ENCODE data around the gene FGFR2. TPM values are rescaled to one million over a fixed set of nuclear protein-coding genes. Genes with fewer than 3 reads are reported as not detected.

FGFR2 gene
- total and polyA plus RNA-seq, 2 donors (not counting 3 experiments of a cell fraction or from before 2014, with no cell fraction given) = 0.06 TPM; not detected in 1

DNA sequence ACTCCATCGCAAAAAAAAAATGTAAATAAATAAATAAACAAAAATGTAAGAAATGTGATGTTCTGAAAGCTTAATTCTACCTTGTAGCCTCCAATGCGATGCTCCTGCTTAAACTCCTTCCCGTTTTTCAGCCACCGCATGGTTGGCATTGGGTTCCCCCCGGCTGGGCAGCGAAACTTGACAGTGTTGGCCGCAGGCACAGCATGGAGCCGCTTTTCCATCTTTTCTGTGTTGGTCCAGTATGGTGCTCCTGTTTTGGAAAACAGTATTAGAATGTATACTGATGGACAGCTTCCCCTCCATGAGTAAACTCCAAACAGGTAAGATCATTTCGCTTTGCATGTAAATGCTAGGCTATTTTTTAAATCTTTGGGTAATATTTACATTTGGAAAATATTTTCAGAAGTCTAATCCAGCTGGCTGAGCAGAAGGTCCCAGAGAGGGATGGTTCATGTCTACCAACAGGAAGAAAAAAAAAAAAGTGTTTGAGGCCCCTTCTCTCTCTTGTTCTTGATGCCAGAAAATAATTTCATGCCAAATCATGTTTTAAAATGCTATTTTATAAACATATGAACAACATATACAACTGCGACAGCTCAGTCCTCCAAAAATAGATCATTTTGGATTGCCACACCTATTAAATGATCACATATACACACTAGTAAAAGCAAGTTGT lies 46.9 kb downstream of the FGFR2 start:
- no peak overlapping the region for H3K4me2 ChIP-seq (ENCODE audit: insufficient read depth, low read length)
- no peak overlapping the region for H3K4me3 ChIP-seq (replicated peaks in 1 of 3; ENCODE audit: insufficient read depth in 1 of 3, low read depth in 1 of 3, low read length in 3 of 3)
- no peak overlapping the region for H3K27ac ChIP-seq (ENCODE audit: insufficient read depth, low read depth, low read length)
- H3K9me1 ChIP-seq (replicated peaks; ENCODE audit: control insufficient read depth, extremely low read depth, insufficient read depth, low read length) = no peaks in the 10 kb centered on the region
- dilution Hi-C loops (cut with MboI; ENCODE audit: extremely low pct_ligation_motif_present, low sequenced_read_pairs) (no loop called here), intact Hi-C loops (cut with micrococcal nuclease) (no loop called here)
- no peaks in the 10 kb centered on the region for H3K27me3 ChIP-seq (ENCODE audit: control insufficient read depth in 2 of 2, insufficient read depth in 2 of 2, low read length in 2 of 2)
- no peak overlapping the region for H2AFZ ChIP-seq (ENCODE audit: low read depth, low read length)
- ChIA-PET CTCF (no interaction called here), POLR2A (no interaction called here)
- BruUV-seq (replicated peaks) = no TSS peak
- H4K20me1 ChIP-seq (replicated peaks; ENCODE audit: control insufficient read depth, extremely low read depth, insufficient read depth, low read length) = no peaks in the 10 kb centered on the region
- TF ChIP-seq EZH2 (IDR thresholded peaks at IDR 0.05; ENCODE audit: borderline replicate concordance, low read depth, low read length, severe bottlenecking) (no peak), JUN (IDR thresholded peaks at IDR 0.05; ENCODE audit: borderline replicate concordance, insufficient read depth, insufficient read length, low read depth) (no peak), CTCF (IDR thresholded peaks at IDR 0.05; ENCODE audit: extremely low read depth in 1 of 2, insufficient read depth in 1 of 2, low read depth in 1 of 2, low read length in 2 of 2) (no peak), POLR2A (IDR thresholded peaks at IDR 0.05; ENCODE audit: low read depth, low read length) (no peak), FOS (IDR thresholded peaks at IDR 0.05; ENCODE audit: borderline replicate concordance, insufficient read depth, low read length) (no peak), POLR2AphosphoS5 (IDR thresholded peaks at IDR 0.05; ENCODE audit: insufficient read depth, low read depth, low read length) (no peak), MYC (IDR thresholded peaks at IDR 0.05; ENCODE audit: low read depth, low read length) (no peak)
- H3K9ac ChIP-seq (replicated peaks; ENCODE audit: extremely low read depth, insufficient read depth, low read length) = no peak overlapping the region
- H3K9me3 ChIP-seq (replicated peaks; ENCODE audit: control insufficient read depth, insufficient read depth, low read length) = no peaks in the 10 kb centered on the region
- DNase-seq (ENCODE audit: low read depth, low spot score) (no peak), FAIRE-seq (no peak)
- H3K4me1 ChIP-seq (ENCODE audit: control insufficient read depth, extremely low read depth, insufficient read depth, low read length) = no peaks in the 10 kb centered on the region
- H3K79me2 ChIP-seq (ENCODE audit: control insufficient read depth, insufficient read depth, low read length) = no peaks in the 10 kb centered on the region
- H3K36me3 ChIP-seq (ENCODE audit: control insufficient read depth in 2 of 2, extremely low read depth in 1 of 2, insufficient read depth in 2 of 2, low read length in 2 of 2) = no peaks in the 10 kb centered on the region
